Fibroblast of villous mesenchyme (primary cell): ENCODE measurements around the gene NCOA3. TPM values are rescaled to one million over a fixed set of nuclear protein-coding genes. Genes with fewer than 3 reads are reported as not detected.

Experiments
- DNase-seq: peaks from one replicate; pipeline ENCODE4 v3.0.0-alpha.2; 2010; ENCODE audit warnings: low read depth
- H3K4me3 ChIP-seq: 2 replicates; pipeline ENCODE4 v1.5.1; 2011; ENCODE audit warnings: low read depth, mild to moderate bottlenecking, low read length
- CTCF ChIP-seq: IDR thresholded peaks from 2 replicates; pipeline ENCODE4 v1.5.1; 2012; ENCODE audit warnings: low read depth, mild to moderate bottlenecking, low read length; ENCODE audit not compliant: insufficient read depth
- small RNA-seq: library from RNA; depleted of rRNA; stranded (forward); fragments of <200 nt; gene quantifications from one replicate; pipeline ENCODE3, GENCODE V24; 2012
- total RNA-seq: library from RNA; depleted of rRNA; stranded (reverse); fragments of >200 nt; gene quantifications from 2 replicates; pipeline ENCODE4 v1.2.3, GENCODE V29; 2012

Gene NCOA3
- total RNA-seq, 1 donor, result 63.0 TPM

GRCh38 chr20:47705497-47705856, 203.8 kb downstream of the NCOA3 start:
- no peak for TF ChIP-seq CTCF
- no peak for DNase-seq
- H3K4me3 ChIP-seq, result no peak overlapping the region

GRCh38 chr20:47706345-47706744, 204.7 kb downstream of the NCOA3 start:
- H3K4me3 ChIP-seq, result no peak overlapping the region
- no peak for TF ChIP-seq CTCF
- no peak for DNase-seq

Small RNA genes within 50 kb of the gene (small RNA-seq; reads per million reads assigned to genes)
- not detected for gene RNU6-497P
- gene RNU6-563P, result not detected

Other genes with a start within 250 kb of the NCOA3 start
- 14.8 and 20.3 TPM in 2 replicates for gene ZMYND8, start 145.2 kb upstream of the NCOA3 start, total RNA-seq